Left renal pelvis (tissue), 4 donors: ENCODE data around the gene AKR7A3. TPM values are rescaled to one million over a fixed set of nuclear protein-coding genes. Genes with fewer than 3 reads are reported as not detected.
"Not testable (repeated sequence)": the region's sequence is repeated elsewhere in the genome, so short reads cannot be mapped to it uniquely, and the experiment has no call there.

Source experiments
- DNase-seq, 4 donors: peaks; one replicate each; pipeline ENCODE4 v3.0.0-alpha.2; 2013; ENCODE audit warnings: low read depth in 4 of 4, low spot score in 3 of 4
- polyA plus RNA-seq, 4 donors: library from polyadenylated mRNA; unstranded; fragments of 120-200 nt; gene quantifications; one replicate each; pipeline ENCODE4 v1.2.1, GENCODE V29; 2013; ENCODE audit not compliant: insufficient read length in 4 of 4

Gene AKR7A3
- polyA plus RNA-seq, 4 donors = 0.75 to 3.6 (median 1.2) TPM

DNA sequence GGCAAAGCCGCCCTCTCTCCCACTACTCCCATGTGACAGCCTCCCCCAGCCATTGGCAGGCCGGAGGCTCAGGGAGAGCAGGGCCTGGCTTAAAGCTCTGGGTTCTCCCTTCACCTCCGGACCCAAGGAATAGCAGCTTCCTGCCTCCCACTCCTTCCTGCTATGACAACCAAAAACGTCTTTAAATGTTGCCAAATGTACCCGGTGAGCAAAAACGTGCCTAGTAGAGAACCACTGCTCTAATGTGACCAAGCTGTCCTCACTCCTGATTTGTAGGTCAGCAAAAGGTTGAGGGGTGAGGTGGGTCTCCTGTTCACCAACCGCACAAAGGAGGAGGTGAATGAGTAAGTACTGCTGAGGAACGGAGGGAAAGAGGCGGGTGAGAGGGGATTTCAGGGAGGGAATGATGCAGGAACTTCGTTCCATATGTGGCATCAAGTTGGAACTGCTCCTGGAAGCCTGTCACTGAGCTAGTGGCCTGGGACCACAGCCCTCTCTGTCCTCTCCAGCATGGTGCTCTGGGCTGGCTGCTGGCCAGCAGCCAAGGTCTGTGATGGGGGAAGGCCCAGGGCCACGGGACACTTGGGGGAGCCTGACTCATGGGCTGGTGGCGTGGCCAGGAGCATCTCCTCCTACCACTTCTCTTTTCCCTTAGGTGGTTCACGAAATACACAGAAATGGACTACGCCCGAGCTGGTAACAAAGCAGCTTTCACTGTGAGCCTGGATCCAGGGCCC lies 31.2 kb downstream of the AKR7A3 start:
- no peak for DNase-seq

DNA sequence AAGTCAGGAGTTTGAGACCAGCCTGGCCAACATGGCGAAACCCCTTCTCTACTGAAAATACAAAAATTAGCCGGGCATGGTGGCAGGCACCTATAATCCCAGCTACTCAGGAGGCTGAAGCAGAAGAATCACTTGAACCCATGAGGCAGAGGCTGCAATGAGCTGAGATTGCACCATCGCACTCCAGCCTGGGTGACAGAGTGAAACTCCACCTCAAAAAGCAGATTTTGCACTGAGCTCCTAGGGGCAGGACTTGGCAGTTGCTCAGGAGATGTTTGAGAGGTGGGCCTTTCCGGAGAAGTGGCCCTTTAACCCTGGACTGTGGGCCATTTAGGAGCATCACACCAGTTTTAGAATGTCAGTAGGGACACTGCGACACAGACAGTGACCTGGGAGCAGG lies 32.3 kb downstream of the AKR7A3 start:
- not testable (repeated sequence) for DNase-seq

DNA sequence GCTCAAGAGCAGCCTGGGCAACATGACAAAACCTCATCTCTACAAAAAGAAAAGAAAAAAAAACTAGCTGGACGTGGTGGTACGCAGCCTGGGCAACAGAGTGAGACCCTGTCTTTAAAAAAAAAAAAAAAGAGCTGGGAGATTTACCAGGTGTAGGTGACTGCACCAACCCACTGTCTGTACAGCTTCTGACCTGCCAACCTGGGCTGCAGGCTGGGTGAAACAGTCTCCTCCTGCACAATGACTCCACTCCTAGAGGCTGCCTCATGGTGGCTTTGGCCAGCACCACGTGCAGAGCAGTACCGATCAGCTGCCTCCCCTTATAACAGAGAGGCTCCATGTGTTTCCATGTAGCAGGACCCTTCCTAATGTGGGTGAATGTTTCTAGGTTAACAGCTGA lies 33.3 kb downstream of the AKR7A3 start:
- DNase-seq = no peak

DNA sequence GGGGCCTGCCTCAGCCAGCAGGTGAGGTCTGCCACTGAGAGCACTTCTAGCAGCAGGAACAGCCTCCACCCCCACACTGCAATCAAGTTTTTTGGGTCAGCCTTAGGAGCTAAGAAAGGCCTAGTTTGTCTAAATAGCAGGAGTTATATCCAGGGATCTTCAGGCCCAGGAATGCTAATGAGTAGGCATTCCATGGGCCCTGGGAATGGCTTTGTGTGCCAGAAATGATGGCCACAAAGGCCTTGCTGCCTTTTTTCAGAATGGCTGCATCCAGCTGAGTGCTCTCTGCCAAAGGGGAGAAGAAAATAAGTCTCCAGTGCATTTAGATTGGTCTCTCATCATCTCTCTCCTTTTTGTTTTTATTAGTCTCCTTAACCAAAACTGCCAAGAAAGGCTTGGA lies 34.2 kb downstream of the AKR7A3 start:
- no peak for DNase-seq

DNA sequence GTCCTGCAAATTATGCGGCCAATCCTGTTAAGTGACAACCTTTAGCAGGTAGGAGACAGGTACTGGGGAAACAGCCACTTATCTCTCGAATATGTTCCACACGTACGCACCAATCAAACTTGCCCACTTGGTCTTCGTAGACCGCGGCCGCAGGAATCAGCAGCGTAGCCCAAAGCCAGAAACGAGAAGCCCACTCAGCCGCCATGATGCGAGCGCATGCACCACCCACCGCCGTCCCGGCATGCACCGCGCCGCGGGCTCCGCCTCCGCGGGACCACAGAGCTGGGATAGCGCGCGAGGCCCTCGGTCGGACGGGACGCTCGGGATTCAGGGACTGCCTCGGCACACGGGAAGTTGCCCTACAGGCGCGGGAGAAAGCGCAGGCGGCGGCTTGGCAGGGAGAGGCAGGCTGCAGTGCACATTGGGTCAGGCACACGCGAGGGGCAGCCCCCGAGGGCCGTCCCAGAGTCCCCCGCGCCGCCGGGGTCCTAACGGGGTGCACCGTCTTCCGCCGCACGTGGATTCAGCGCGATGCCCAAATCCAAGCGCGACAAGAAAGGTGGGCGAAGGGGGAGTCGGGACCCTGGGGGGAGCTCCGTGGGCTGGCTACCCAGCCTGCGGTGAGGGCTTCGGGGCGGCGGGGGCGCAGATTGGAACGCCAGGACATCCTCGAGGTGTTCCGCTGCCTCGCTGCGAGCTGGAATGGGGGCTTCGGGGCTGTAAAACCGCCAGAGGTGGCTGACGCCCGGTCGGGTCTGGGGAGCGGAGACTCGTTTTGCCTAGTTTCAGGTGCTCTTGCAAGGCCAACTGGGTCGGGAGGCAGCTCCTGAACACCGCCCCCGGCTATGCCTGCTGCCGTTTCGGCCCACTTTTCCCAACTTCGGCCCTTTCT lies 37.0 kb downstream of the AKR7A3 start, which contains the start of the genes EMC1 and MRTO4:
TSS of gene EMC1 (minus strand) at position 220 of the 892 bp plus-strand sequence. CDS start at position 205, 15 bp downstream.
TSS of gene MRTO4 (plus strand) at position 501 of the 892 bp plus-strand sequence. CDS start at position 532, 31 bp downstream.
- DNase-seq = peak; percentile 63 to 71 (median 66)

DNA sequence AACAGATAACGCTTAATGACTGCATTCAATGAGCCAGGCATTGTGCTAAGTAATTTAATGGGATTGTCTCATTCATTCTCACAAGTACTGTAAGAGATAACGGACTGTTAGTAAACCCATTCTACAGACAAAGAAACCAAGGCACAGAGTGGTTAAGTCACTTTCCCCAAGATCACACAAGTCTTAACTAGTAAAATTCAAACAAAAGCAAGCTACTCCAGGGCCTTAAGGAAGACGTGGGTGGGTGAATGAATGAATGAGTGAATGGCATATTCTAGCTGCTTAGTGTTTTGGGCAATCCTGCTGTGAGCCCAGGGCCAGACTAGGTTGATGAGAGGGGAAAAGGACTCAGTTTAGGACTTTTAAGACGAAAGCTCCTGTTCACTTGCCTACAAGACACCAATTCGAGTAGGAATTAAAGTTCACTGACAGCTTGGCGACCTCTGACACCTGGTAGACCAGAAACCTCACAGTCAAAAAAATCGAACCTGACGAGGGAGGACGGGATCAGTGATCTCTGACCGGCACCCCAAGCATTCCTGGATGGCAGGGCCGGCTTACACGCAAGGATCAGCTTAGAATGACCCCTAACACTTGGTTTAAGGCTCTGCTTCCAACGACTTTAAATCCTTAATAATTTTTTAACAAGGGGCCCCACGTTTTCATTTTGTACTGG lies 37.8 kb downstream of the AKR7A3 start:
- no peak for DNase-seq

DNA sequence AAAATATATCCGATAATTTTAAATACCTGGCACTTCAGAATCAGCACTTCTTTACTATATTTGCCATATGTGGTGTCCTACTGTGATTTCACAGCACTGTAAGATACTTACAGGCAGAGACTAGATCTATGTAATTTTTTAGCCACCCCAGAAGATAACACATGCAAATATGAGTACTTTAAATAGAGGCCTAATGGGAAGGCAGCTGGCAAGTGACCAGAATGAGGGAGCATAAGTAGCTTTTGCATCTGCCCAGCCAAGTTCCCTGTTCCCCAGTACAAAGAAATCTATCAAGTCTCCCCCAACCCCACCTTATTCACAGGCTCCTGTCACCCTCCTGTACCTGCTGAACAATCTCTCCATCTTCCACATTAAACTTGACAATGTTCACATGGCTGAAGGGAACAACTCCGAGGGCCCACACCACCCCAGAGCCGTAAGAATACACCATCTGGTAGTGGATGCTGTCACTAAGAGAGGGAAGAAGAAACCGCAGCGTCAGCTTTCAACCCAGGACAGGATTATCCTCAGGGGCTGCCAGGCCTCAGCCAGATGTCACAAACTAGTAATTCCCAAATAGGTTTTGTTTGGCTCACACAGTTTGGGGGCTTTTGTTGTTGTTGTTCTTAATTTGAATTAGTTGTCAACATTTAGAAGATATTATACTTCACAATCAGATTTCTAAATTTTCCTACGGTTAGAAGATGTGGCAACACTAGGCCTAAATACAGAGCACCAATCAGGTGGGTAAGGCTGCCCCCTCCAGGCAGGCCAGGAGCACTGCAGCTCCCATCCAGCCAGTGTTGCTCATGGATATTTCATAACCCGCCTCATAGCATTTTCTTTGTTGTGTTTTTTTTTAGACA lies 47.7 kb downstream of the AKR7A3 start:
- DNase-seq = no peak

DNA sequence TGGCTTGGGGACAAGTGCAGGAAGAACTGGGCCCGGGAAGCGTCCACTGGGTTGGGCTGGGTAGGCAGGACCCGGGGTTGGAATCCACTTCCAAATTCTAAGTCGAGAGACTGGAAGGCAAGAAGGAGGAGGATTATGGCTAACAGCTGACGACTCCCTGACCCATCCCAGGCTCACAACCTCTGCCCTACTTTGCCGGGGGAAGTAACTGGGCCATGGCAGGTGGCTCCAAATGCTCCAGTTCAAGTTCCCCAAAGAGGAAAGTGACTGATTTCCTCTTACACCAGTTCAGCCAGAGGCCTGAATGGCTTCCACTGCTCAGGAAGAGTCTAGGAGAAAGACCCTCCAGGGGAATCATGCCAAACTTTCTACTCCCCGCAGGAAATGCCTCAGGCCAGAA lies 48.7 kb downstream of the AKR7A3 start:
- DNase-seq = no peak

DNA sequence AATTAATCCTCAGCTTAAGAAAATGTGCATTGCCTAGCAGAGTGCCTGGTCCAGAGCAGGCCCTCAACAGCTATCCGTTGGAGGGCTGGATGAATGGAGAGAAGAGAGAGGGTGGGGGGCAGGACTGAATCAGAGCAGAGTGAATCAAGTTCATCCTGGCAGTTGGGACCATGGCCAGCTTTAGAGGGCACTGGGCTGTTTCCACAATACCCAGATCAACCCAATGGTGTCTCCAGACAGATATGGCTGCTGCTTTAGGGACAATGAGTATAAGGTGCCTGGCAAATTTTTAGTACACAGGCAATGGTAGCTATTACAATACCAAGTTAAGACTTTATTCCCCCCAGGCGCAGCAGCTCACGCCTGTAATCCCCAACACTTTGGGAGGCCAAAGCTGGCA lies 54.3 kb downstream of the AKR7A3 start:
- no peak for DNase-seq

Other genes starting within 250 kb of the AKR7A3 start
- gene UBR4, start 78.5 kb downstream of the AKR7A3 start, polyA plus RNA-seq = 100 to 1,000 TPM in 2 of 4 donors, 10 to 100 TPM in 2; 76.8 to 146 (median 119) TPM
- gene EMC1, start 37.2 kb downstream of the AKR7A3 start, polyA plus RNA-seq = 10 to 100 TPM; 39.4 to 53.4 (median 47.1) TPM
- gene MRTO4, start 37.0 kb downstream of the AKR7A3 start, polyA plus RNA-seq = 10 to 100 TPM; 23.7 to 34.6 (median 27.0) TPM
- gene AKR7A2, start 23.4 kb upstream of the AKR7A3 start, polyA plus RNA-seq = 10 to 100 TPM; 53.2 to 96.9 (median 70.5) TPM
- 10 to 100 TPM in 3 of 4 donors, 1 to 10 TPM in 1; 8.7 to 19.4 (median 10.7) TPM for gene SLC66A1, start 23.6 kb upstream of the AKR7A3 start, polyA plus RNA-seq
- 100 to 1,000 TPM; 234 to 249 (median 240) TPM for gene CAPZB, start 196.8 kb upstream of the AKR7A3 start, polyA plus RNA-seq